Liver (tissue), 9 donors: ENCODE measurements around the gene ACP7. TPM values are rescaled to one million over a fixed set of nuclear protein-coding genes. Genes with fewer than 3 reads are reported as not detected.

ENCODE experiments used
- DNase-seq: peaks from one replicate; pipeline ENCODE4 v3.0.0-alpha.2; 2017; ENCODE audit warnings: low spot score
- H3K27ac ChIP-seq, 2 donors: one replicate each; pipeline ENCODE4 v1.7.0; 2013; ENCODE audit warnings: inconsistent platforms in 2 of 2, low read length in 2 of 2, control low read depth in 1 of 2, low read depth in 1 of 2, mild to moderate bottlenecking in 1 of 2
- H3K27me3 ChIP-seq, 4 donors: one replicate each; pipeline versions ENCODE4 v1.6.1 to v1.7.0; 2013; ENCODE audit warnings: low read length in 3 of 4, inconsistent platforms in 1 of 4, mild to moderate bottlenecking in 1 of 4, moderate library complexity in 1 of 4; ENCODE audit not compliant: control insufficient read depth in 4 of 4, insufficient read depth in 4 of 4
- H3K36me3 ChIP-seq, 4 donors: one replicate each; pipeline versions ENCODE4 v1.6.1 to v1.7.0; 2013; ENCODE audit warnings: low read length in 3 of 4, mild to moderate bottlenecking in 3 of 4, low read depth in 1 of 4, moderate library complexity in 1 of 4; ENCODE audit not compliant: control insufficient read depth in 4 of 4, insufficient read depth in 3 of 4
- H3K4me1 ChIP-seq, 4 donors: one replicate each; pipeline versions ENCODE4 v1.6.1 to v1.7.0; 2013; ENCODE audit warnings: low read length in 3 of 4, mild to moderate bottlenecking in 3 of 4, moderate library complexity in 1 of 4; ENCODE audit not compliant: control insufficient read depth in 4 of 4, insufficient read depth in 4 of 4
- H3K4me3 ChIP-seq, 3 donors: one replicate each; pipeline versions ENCODE4 v1.6.1 to v1.7.0; 2013; ENCODE audit warnings: low read length in 3 of 3, control low read depth in 1 of 3, low read depth in 1 of 3, mild to moderate bottlenecking in 1 of 3
- H3K9ac ChIP-seq, 2 donors: one replicate each; pipeline ENCODE4 v1.7.0; 2013; ENCODE audit warnings: low read length in 2 of 2, mild to moderate bottlenecking in 2 of 2, moderate library complexity in 2 of 2, control low read depth in 1 of 2, low read depth in 1 of 2
- H3K9me3 ChIP-seq, 4 donors: one replicate each; pipeline versions ENCODE4 v1.6.1 to v1.7.0; 2013; ENCODE audit warnings: low read length in 3 of 4; ENCODE audit not compliant: control insufficient read depth in 4 of 4
- EGR1 ChIP-seq, 2 donors: IDR thresholded peaks; 2 replicates each; pipeline ENCODE4 v1.6.1; 2016 to 2018; ENCODE audit warnings: antibody characterized with exemption in 2 of 2, low read depth in 2 of 2
- FOXA1 ChIP-seq: IDR thresholded peaks from 2 replicates; pipeline ENCODE4 v1.6.1; 2016; ENCODE audit warnings: antibody characterized with exemption
- FOXA2 ChIP-seq: IDR thresholded peaks from 2 replicates; pipeline ENCODE4 v1.6.1; 2016; ENCODE audit warnings: antibody characterized with exemption
- GABPA ChIP-seq, 2 donors: IDR thresholded peaks in 1 of 2; conservative IDR thresholded peaks in 1 of 2; 2 replicates each; pipeline ENCODE4 v1.6.1; 2016; ENCODE audit warnings: antibody characterized with exemption in 2 of 2, mild to moderate bottlenecking in 1 of 2, moderate library complexity in 1 of 2
- HNF4A ChIP-seq, 2 donors: conservative IDR thresholded peaks; 2 replicates each; pipeline ENCODE4 v1.6.1; 2016; ENCODE audit warnings: antibody characterized with exemption in 2 of 2, mild to moderate bottlenecking in 2 of 2
- HNF4G ChIP-seq: IDR thresholded peaks from 2 replicates; pipeline ENCODE4 v1.6.1; 2016; ENCODE audit warnings: antibody characterized with exemption
- JUND ChIP-seq, 2 donors: IDR thresholded peaks; 2 replicates each; pipeline ENCODE4 v1.6.1; 2016; ENCODE audit warnings: antibody characterized with exemption in 2 of 2
- NR2F2 ChIP-seq: IDR thresholded peaks from 2 replicates; pipeline ENCODE4 v1.6.1; 2016; ENCODE audit warnings: antibody characterized with exemption
- RAD21 ChIP-seq, 2 donors: IDR thresholded peaks; 2 replicates each; pipeline ENCODE4 v1.6.1; 2016; ENCODE audit warnings: antibody characterized with exemption in 2 of 2, mild to moderate bottlenecking in 2 of 2
- RXRA ChIP-seq, 2 donors: IDR thresholded peaks; 2 replicates each; pipeline ENCODE4 v1.6.1; 2017 to 2018; ENCODE audit warnings: antibody characterized with exemption in 2 of 2, mild to moderate bottlenecking in 1 of 2
- SP1 ChIP-seq: IDR thresholded peaks from 2 replicates; pipeline ENCODE4 v1.6.1; 2018; ENCODE audit warnings: antibody characterized with exemption, mild to moderate bottlenecking
- TAF1 ChIP-seq: conservative IDR thresholded peaks from 2 replicates; pipeline ENCODE4 v1.6.1; 2016; ENCODE audit warnings: antibody characterized with exemption, mild to moderate bottlenecking
- YY1 ChIP-seq: IDR thresholded peaks from 2 replicates; pipeline ENCODE4 v1.6.1; 2016; ENCODE audit warnings: antibody characterized with exemption, mild to moderate bottlenecking
- WGBS: extraction: QIAGEN DNeasy Blood & Tissue Kit; methylation state at CpG from one replicate; pipeline ENCODE4 v1.1.7; 2013; 5-methylcytosine and 5-hydroxymethylcytosine counted together
- polyA plus RNA-seq, 2 donors: library from polyadenylated mRNA; stranded (reverse) in 1 of 2; unstranded in 1 of 2; fragments of 200-250 nt in 1 of 2; fragments of >200 nt in 1 of 2; fragmentation: Nextera tagmentation in 1 of 2; extraction: Ambion mirVana in 1 of 2; gene quantifications; one replicate each; pipeline versions ENCODE4 v1.2.1 to v1.2.3, GENCODE V29; 2013 to 2015
- total RNA-seq, 2 donors: library from RNA; depleted of rRNA; stranded (reverse); fragments of >200 nt; gene quantifications; one replicate each; pipeline ENCODE4 v1.2.3, GENCODE V29; 2014
- TF ChIP-seq, protein P1 (sequence below): IDR thresholded peaks from 2 replicates; pipeline ENCODE4 v1.6.1; 2016; ENCODE audit warnings: antibody characterized with exemption, mild to moderate bottlenecking
- TF ChIP-seq, protein P2 (sequence below): fragments of 150-350 bp; IDR thresholded peaks from 2 replicates; pipeline ENCODE4 v1.5.1; 2017; ENCODE audit warnings: improper control_type of control experiment, low read depth, low read length; ENCODE audit not compliant: missing input control
- TF ChIP-seq, protein P3 (sequence below): IDR thresholded peaks from 2 replicates; pipeline ENCODE4 v1.6.1; 2016; ENCODE audit warnings: antibody characterized with exemption
- TF ChIP-seq, protein P4 (sequence below): IDR thresholded peaks from 2 replicates; pipeline ENCODE4 v1.6.1; 2016; ENCODE audit warnings: antibody characterized with exemption
- TF ChIP-seq, protein P5 (sequence below): IDR thresholded peaks from 2 replicates; pipeline ENCODE4 v1.6.1; 2016; ENCODE audit warnings: antibody characterized with exemption
- donor health status: healthy.
- donor health status: healthy.
- donor health status: healthy.
- donor health status: healthy.
- donor health status: healthy.

ACP7 gene
- total and polyA plus RNA-seq, 4 donors: 0.05 TPM; not detected in 3

DNA sequence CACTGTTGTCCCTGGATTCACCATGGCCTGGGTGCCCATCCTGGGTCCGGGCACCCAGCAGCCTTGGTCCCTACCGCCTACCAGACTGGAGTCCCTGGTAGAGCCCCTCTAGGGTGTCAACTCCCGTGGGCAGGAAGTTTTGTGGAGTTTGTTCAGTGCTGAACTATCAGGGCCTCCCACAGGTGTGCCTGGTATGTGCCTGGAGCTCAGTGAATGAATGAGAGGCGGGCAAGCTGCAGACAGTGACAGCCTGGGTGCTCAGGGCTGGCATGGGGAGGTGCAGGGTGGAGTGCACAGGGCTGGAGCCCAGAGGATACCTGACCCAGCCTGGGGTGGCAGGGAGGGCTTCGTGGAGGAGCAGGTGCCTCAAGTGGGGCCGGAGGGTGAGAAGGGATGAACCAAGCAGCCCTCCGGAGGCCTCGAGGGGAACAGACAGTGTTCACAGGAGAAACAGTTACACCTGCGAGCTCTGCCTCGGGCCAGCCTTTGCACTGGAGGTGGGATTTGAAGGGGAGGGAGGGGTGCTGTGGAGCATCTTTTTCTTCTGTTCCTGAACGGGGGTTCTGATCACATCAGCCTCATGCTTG, 71.0 kb downstream of the ACP7 start:
- Histone ChIP-seq H3K4me1 (peaks cover 21 to 51% (median 40%) of the 10 kb centered on the region in 4 donors), H3K9ac (no peak overlapping the region), H3K36me3 (no peaks in the 10 kb centered on the region), H3K27ac (peak overlapping the region; percentile 61 to 87), H3K27me3 (no peaks in the 10 kb centered on the region), H3K4me3 (no peak overlapping the region), H3K9me3 (no peaks in the 10 kb centered on the region)
- TF ChIP-seq FOXA2 (no peak), HNF4G (no peak), YY1 (no peak), NR2F2 (no peak), RXRA (IDR thresholded peaks at IDR 0.05) (no peak), EGR1 (IDR thresholded peaks at IDR 0.05; ENCODE audit: low read depth in 2 of 2) (no peak), FOXA1 (no peak), JUND (IDR thresholded peaks at IDR 0.05) (no peak), TAF1 (no peak), RAD21 (IDR thresholded peaks at IDR 0.05) (no peak), GABPA (IDR thresholded peaks at IDR 0.05 in 1 of 2, conservative IDR thresholded peaks at IDR 0.05 in 1 of 2) (no peak), SP1 (no peak), HNF4A (conservative IDR thresholded peaks at IDR 0.05) (no peak)
- TF ChIP-seq, protein P1, sequence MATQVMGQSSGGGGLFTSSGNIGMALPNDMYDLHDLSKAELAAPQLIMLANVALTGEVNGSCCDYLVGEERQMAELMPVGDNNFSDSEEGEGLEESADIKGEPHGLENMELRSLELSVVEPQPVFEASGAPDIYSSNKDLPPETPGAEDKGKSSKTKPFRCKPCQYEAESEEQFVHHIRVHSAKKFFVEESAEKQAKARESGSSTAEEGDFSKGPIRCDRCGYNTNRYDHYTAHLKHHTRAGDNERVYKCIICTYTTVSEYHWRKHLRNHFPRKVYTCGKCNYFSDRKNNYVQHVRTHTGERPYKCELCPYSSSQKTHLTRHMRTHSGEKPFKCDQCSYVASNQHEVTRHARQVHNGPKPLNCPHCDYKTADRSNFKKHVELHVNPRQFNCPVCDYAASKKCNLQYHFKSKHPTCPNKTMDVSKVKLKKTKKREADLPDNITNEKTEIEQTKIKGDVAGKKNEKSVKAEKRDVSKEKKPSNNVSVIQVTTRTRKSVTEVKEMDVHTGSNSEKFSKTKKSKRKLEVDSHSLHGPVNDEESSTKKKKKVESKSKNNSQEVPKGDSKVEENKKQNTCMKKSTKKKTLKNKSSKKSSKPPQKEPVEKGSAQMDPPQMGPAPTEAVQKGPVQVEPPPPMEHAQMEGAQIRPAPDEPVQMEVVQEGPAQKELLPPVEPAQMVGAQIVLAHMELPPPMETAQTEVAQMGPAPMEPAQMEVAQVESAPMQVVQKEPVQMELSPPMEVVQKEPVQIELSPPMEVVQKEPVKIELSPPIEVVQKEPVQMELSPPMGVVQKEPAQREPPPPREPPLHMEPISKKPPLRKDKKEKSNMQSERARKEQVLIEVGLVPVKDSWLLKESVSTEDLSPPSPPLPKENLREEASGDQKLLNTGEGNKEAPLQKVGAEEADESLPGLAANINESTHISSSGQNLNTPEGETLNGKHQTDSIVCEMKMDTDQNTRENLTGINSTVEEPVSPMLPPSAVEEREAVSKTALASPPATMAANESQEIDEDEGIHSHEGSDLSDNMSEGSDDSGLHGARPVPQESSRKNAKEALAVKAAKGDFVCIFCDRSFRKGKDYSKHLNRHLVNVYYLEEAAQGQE: no peak
- TF ChIP-seq, protein P2, sequence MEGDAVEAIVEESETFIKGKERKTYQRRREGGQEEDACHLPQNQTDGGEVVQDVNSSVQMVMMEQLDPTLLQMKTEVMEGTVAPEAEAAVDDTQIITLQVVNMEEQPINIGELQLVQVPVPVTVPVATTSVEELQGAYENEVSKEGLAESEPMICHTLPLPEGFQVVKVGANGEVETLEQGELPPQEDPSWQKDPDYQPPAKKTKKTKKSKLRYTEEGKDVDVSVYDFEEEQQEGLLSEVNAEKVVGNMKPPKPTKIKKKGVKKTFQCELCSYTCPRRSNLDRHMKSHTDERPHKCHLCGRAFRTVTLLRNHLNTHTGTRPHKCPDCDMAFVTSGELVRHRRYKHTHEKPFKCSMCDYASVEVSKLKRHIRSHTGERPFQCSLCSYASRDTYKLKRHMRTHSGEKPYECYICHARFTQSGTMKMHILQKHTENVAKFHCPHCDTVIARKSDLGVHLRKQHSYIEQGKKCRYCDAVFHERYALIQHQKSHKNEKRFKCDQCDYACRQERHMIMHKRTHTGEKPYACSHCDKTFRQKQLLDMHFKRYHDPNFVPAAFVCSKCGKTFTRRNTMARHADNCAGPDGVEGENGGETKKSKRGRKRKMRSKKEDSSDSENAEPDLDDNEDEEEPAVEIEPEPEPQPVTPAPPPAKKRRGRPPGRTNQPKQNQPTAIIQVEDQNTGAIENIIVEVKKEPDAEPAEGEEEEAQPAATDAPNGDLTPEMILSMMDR: no peak
- TF ChIP-seq, protein P3, sequence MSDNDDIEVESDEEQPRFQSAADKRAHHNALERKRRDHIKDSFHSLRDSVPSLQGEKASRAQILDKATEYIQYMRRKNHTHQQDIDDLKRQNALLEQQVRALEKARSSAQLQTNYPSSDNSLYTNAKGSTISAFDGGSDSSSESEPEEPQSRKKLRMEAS: no peak
- TF ChIP-seq, protein P4, sequence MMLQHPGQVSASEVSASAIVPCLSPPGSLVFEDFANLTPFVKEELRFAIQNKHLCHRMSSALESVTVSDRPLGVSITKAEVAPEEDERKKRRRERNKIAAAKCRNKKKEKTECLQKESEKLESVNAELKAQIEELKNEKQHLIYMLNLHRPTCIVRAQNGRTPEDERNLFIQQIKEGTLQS: no peak
- TF ChIP-seq, protein P5, sequence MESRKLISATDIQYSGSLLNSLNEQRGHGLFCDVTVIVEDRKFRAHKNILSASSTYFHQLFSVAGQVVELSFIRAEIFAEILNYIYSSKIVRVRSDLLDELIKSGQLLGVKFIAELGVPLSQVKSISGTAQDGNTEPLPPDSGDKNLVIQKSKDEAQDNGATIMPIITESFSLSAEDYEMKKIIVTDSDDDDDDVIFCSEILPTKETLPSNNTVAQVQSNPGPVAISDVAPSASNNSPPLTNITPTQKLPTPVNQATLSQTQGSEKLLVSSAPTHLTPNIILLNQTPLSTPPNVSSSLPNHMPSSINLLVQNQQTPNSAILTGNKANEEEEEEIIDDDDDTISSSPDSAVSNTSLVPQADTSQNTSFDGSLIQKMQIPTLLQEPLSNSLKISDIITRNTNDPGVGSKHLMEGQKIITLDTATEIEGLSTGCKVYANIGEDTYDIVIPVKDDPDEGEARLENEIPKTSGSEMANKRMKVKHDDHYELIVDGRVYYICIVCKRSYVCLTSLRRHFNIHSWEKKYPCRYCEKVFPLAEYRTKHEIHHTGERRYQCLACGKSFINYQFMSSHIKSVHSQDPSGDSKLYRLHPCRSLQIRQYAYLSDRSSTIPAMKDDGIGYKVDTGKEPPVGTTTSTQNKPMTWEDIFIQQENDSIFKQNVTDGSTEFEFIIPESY: no peak
- no peak for DNase-seq
- 87% methylated on average over 11 of the region's 11 CpGs for WGBS
